Measurements from ENCODE around the gene SLAMF1.

SLAMF1 gene

DNA sequence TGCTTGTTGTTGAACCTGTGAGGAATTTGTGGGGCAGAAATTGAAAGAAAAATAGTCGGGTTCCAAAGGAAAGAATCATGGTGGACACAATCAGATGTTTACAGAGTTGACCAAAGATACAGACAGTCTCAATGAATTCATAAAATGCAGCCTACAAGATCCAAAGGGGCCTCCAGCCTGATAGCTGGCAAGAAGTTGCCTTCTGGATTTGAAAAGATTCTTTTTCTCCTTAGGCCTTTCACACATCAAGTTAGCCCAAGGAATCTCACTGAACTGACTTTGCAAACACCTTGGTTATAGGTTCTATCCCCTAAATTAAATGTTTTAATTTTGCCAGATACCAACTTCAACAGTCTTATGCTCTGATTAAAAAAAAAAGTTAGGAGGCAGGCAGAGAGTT lies 21.5 kb downstream of the SLAMF1 start:
- no peak for DNase-seq (ENCODE audit: low read depth, low spot score)

DNA sequence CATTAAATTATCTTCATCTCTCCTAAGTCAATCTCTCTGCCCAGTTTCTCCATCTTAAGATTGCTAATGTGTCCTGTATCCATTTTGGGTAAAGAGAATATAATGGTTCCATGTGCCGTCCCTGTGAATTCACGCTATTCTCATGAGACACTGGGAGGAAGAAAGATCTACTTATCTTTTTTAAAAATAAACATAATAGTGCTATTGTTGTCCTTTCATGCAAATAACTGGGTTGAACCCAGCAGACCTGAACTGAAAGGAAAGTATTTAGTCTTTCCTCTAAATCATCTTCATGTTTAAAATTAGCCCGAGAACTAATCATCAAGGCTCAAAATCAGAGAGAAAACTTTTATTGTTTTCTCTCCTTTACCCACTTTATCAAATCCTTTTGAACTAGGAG lies 22.4 kb downstream of the SLAMF1 start:
- DNase-seq (ENCODE audit: low read depth, low spot score): no peak

DNA sequence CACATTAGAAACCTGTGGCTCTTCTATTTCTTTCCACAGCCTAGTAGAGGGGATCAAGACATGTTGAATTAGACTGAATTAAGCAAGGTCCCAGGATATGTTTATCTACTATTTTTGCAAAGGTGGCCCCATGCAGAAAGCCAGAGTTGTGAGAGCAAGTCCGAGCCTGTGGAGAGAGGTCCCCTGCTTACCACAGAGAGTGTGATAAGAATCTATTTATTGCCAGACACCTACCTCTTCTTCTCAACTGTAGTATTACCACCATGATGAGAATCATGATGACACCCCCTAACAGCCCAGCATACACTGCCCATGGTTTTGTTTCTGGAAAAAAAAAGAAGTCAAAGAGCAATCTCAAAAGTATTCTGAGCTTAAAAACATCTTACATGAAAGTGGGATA lies 23.0 kb downstream of the SLAMF1 start:
- DNase-seq (ENCODE audit: low read depth, low spot score): no peak

DNA sequence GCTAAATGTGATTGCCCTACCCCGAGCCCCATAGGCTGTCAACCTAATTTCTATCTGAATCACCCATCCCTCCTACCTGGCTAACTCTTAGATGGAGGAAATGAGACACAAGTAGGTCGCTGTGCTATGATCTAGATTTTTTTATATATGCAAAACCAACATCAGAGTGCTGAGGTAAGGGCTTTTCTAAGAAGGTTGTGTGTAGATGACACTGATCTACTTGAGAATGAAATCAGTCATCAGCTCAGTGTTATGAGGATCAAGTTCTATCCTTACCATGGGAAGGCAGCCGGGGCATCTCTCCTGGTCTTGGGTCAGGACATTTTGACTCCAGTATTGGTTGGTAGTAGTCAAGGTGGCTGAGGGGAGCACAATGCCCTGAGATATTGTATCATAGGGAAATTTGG lies 23.6 kb downstream of the SLAMF1 start:
- DNase-seq (ENCODE audit: low read depth, low spot score): no peak

DNA sequence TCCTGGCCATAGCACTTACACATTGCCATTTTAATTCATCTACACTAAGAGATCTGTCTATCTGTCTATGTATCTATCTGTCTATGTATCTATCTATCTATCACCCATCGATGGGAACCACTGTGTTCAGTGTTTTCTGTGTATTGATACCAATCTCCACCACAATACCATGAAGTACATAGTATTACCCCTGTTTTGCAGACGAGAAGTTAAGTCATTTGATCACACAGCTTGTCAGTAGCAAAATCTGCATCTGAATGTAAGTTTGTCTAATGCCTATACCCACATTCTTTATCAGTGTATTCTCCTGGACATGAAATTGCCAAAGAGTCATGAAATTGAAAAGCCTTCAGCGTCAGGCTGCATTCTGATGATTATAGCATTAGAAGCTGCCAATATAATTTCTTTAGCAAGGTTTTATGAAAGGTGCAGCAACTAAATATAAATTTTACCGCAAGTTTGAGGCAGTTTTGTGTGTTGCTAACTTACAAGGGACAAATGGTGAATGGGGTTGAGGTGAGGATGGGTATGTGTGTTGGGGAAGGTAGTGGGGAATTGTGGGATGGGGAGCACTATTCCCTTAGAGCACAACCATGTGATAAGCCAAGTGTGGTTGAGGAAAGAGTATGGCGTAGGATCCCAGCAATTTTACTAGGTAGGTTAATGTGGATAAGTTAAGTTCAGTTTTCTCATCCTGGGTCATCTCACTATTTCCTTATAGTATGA lies 24.2 kb downstream of the SLAMF1 start:
- DNase-seq (ENCODE audit: low read depth, low spot score): no peak

DNA sequence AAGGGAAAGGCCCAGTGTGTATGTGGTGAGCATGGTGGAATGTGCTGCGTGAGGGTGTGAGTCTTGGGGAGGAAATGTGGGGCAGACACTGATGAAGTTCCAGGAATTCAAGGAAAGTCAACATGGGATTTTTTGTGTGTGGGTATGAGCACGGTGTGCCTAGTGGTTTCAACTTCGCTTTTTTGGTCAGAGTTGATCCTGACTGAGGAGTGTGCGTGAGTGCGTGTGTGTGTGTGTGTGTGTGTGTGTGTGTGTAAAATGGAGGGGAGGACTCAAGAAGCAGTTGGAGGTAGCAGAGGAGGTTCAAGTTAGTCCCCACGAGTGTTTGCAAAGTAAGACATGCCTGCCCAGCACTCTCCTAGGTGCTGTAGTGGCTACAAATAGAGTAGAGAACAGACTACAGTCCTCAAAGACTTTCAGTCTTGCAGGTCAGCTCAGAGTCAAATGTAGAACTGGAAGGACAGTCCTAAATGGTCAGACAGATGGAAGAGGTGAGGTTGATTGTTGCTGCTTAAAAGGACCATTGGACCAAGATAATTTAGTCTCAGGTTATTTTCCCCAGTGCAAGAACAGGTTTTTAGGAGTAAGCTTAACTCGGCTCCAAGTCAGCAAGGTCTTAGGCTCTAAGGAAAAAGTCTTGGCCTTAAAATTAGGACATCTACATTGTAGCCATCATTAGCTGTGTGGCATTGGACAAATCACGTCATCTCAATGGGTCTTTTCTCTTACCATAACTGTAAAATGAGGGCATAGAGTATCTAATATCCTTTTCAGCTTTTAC lies 25.0 kb downstream of the SLAMF1 start:
- DNase-seq (ENCODE audit: low read depth, low spot score): no peak

DNA sequence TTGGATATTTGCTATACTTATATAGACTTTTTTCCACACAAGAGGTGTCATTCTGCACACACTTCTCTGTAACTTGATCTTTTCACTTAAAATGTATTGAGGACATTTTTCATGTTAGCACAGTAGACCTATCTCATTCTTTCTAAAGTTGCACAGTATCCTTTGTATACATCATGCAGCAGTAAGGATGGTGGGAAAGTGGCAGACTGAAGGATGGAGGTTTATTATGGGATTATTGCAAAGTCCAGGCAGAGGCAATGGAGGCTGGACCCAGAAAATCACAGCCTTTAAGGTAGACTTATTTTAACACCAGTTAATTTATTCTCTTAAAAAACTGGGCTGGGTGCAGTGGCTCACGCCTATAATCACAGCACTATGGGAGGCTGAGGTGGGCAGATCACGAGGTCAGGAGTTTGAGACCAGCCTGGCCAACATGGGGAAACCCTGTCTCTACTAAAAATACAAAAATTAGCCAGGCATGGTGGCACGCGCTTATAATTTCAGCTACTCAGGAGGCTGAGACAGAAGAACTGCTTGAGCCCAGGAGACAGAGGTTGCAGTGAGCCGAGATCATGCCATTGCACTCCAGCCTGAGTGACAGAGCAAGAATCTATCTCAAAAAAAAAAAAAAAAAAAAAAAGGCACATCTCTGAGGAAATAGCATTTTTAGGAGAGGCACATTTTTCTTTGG lies 25.8 kb downstream of the SLAMF1 start:
- no peak for DNase-seq (ENCODE audit: low read depth, low spot score)

DNA sequence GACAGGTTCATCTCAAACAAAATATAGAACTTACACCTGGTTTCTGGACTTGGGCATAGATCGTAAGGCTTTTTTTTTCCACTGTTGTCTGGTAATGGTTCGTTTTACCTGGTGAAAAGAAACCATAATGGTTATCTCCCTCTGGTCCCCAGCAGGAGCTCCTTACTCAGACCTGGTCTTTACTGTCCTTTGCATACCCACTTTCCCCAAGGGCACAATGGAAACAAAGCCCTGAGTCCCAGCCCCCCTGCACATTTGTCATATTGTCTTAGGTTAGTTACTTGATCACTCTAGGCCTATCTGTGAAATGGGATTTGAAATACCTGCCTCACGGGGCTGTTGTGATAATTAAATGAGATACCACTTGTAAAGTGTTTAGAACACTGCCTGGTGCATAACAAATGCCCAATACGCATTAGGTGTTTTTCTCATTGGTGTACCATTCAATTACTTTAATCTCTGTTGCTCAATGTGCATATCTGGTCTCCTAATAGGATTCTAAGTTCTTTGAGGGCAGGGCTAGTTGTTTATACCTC lies 27.0 kb downstream of the SLAMF1 start:
- DNase-seq (ENCODE audit: low read depth, low spot score): no peak

DNA sequence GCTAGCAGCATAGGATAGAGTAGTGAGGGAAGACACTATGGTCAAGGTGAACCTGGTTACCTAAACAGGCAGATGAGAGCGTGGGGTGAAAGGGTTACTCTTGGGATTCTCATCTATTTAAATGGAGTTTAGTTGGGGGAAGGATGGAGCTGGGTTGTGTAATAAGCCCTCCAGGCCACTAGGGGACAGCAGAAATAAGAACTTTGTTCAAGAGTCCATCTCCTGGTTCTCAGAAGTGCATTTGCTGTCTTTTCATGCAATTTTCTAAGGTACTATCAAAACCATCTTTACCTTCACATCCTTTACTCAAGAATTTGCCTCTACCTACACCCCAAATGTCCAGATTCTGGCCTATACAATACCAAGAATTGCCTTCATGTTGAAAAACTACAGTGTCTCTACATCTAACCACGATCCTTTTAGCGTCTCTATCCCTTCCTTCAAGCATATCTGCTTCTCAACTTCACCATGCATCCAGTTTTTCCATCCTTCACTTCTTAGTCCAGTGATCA lies 28.0 kb downstream of the SLAMF1 start:
- DNase-seq (ENCODE audit: low read depth, low spot score): no peak

DNA sequence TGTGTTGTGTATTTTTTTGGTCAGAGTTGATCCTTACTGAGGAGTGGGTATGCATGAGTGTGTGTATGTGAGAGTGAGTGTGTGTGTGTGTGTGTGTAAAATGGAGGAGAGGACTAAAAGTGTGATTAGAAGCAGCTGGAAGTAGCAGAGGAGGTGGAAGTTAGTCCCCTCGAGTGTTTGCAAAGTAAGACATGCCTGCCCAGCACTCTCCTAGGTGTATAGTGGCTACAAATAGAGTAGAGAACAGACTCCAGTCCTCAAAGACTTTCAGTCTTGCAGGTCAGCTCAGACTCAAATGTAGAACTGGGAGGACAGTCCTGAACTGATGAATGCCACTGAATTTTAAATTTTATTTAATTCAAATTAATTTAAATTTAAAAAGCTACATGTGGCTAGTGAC lies 28.5 kb downstream of the SLAMF1 start:
- no peak for DNase-seq (ENCODE audit: low read depth, low spot score)

DNA sequence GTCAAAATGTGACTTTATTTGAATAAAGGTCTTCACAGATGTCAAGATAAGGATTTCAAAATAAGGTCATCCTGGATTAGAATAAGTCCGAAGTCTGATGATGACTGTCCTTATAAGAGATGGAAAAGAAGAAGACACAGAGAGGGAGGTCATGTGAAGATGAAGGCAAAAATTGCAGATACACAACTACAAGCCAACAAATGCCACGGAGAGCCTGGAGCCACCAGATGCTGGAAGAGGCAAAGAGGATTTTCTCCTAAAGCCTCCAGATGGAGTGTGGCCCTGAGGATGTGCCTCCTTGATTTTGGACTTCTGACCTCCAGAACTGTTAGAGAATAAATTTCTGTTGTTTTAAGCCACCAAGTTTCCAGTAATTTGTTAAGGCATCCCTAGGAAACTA lies 31.2 kb downstream of the SLAMF1 start:
- no peak for DNase-seq (ENCODE audit: low read depth, low spot score)

DNA sequence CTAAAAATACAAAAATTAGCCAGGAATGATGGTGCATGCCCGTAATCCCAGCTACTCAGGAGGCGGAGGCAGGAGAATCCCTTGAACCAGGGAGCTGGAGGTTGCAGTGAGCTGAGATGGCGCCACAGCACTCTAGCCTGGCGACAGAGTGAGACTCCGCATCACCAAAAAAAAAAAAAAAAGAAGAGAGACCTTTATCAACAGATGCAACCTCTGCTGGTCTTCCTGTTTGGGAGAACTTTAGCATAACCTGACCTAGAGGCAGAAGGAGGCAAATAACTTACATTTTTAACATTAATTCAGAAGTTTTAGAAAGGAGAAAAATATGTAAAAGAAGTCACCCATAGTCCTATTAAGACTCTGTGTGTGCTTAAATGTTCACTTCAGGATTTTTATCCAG lies 32.4 kb downstream of the SLAMF1 start:
- DNase-seq (ENCODE audit: low read depth, low spot score): no peak

DNA sequence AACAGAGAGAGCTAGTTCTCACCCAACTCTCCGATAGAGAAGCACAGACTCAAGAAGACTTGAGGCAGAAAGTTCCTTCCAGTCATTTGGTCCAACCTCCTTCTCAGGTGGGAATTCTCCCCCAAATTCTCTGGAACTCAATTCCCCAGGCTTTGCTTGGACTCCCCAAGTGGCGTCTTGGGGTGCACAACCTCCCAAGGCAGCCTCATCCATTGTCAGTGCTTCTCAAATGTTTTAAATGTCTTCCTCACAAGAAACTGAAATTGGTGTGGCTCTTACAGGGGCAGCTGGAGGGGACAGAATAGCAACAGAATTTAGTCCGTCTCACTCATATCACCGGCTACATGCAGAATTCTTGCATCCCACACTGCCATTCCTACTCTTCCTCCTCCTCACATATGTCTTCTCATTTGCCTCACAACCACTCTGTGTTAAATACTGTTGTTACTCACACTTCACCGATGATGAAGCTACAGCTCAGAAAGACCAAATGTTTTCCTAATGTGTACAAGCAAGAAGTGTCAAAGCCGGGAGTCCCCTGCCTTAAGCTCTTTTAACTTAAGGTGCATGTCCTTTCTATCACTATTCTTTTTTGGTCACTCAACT lies 34.1 kb downstream of the SLAMF1 start:
- DNase-seq (ENCODE audit: low read depth, low spot score): no peak

DNA sequence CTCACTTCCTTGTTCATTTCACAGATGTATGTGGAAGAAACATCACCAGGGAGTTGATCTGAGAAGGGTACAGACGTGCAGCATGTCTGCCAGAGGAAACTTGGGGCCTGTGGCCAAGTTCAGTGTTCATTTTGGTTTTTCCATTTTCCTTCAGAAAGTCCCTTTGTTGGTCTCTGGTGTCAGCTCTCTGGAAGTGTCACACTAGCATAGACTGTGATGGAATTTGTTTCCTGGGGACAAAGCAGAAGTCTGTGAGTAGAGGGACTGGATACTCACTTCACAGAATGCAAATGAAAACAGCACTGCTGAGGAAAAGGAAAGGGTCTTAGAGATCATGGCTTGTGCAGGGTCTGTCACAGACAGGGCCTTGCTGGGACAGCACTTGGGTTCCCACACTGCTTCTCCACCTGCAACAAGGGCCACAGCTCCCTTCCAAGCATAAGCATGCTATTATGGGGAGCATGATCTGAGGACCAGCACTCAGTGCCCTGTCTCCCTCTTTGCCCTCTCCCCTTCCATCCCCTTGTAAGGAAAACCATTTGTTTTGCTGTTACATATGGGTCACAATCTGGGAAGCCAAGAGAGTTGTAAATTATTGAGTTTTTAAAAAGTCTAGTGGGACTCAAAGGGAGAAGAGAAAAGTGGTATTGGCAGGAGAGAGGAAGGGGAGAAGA lies 36.1 kb downstream of the SLAMF1 start:
- no peak for DNase-seq (ENCODE audit: low read depth, low spot score)

DNA sequence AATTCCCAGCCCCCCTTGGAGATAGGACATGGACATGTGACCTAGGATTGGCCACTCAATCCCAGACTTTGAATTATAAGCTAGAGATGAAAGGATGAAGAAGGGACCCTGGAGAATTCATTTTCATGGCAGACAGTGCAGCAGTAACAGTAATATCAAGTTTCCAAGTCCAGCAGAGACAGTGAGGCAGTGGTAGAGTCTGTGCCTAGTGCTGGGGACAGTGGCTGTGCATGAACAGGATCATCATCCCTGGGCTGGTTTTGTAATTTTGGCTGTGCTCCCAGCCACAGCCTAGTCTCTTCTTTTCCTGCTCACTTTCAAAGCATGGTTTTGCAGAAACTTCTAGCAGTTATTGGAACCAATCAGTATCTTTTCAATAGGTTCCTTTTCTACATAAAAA lies 37.9 kb downstream of the SLAMF1 start:
- no peak for DNase-seq (ENCODE audit: low read depth, low spot score)

DNA sequence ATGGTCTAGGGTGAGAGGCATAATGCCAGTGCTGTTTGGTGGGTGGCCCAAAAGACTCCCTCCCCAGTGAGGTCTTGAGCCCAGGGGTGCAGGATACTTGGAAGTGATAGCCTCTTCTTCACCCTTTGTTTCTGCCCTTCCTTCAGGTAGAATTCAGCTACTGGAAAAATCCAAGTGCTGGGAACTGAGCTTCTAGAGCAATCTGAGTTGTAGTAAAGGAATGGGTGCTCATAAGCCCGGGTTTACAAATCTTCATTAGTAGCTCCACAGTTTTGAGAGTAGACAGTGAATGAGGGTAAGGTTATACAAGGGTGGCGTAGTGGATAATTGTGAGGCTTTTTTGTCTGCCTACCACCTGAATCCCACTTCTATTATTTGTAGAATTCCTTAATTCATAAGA lies 38.3 kb downstream of the SLAMF1 start:
- DNase-seq (ENCODE audit: low read depth, low spot score): no peak

DNA sequence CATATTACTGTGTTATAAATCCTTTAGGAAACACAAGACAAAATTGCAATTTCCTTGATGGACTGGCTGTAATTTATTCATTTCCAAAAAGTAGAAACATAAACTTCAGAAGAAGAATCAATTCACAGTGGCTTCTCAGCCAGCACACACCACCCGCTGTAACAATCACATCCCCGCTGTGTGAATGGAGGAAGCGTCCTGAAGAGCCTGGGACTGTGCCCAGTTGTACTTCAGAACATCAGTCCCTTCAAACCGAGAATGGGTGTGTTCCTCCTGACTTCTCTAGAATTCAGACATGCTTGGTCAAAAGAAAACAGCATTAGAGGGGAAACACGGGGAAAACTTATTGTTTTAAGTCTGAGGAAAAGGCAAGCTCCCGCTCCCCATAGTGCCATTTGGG lies 38.8 kb downstream of the SLAMF1 start:
- peak; percentile 17 for DNase-seq (ENCODE audit: low read depth, low spot score)

DNA sequence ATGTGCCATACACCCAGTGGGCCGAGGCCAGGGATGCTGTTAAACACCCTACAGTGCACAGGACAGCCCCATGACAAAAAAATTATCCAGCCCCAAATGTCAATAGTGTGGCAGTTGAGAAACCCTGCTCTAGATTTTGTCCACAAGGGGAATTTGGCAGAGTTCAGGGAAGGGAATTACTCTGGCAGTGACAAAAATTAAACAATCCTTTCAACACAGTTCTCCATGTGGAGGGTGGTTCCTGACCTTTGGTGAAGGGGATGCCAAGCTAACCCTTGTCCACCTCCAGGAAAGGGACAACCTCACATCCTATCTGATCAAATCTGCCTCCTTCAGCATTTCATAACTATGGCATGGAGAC lies 39.2 kb downstream of the SLAMF1 start:
- DNase-seq (ENCODE audit: low read depth, low spot score): no peak

DNA sequence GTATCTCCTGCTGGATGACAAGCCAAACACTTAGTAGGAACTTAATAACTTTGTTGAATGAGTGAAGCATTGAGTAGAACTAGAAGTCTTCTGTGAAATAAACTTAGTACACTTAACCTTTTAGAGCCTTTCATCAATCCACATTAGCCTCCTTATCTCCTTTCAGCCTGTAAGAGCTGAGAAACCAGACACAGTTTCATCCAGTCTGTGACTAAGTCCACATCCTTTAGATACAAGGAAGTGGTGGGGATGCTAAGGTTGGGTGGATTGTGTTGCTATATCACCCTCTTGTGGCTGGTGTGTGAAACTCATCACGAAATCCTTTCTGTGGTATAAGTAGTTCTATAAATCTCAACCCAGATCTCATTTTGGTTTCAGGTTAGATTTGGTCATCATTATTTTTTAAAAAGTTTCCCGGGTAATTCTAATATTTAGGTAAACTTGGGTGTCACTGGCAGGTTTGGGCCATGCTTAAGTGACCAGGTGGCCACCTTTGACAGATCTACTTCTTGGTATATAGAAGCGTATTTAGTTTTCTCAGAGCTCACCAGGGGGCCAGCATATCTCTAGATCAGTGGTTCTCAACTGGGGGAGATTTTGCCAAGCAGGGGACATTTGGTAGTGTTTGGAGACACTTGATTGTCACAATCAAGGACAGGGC lies 39.7 kb downstream of the SLAMF1 start:
- peak; percentile 44 for DNase-seq (ENCODE audit: low read depth, low spot score)

DNA sequence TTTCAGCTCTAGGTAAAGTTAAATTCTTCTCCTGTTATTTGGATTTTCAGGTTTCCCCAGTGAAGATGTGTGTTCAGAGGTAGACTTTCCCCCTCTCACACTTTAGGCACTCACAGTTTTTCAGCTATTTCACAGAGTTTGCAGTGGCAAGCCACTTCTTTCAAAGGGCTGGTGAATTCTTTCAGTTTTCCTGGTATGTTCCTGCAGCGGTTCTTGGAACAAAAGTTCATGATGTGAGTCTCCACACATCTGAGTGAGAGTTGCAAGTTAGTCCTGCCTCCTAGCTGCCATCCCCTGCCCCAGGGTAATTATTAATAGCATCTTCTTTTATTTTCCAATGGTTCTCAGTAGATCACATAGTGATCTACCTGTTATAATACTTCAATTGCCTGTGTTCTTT lies 40.2 kb downstream of the SLAMF1 start:
- no peak for DNase-seq (ENCODE audit: low read depth, low spot score)

Measured in smooth muscle cell of the brain vasculature (primary cell).